HepG2 (cell line): ENCODE measurements around the gene ATP13A4.

Experiments used
- CBX2 ChIP-seq, 2 experiments: fragments of 200-600 bp in 1 of 2; sonication (generic); formaldehyde crosslinking in 1 of 2; IDR thresholded peaks; 2 replicates each; pipeline versions ENCODE4 v1.7.0 to v1.8.1; 2018 to 2022; ENCODE audit warnings: low read depth in 2 of 2, low read length in 1 of 2, mild to moderate bottlenecking in 1 of 2, missing genetic modification reagents in 1 of 2
- JUNB ChIP-seq: sonication (generic); formaldehyde crosslinking; IDR thresholded peaks from 2 replicates; pipeline ENCODE4 v1.8.0; 2022; ENCODE audit warnings: missing genetic modification reagents, mild to moderate bottlenecking, borderline replicate concordance
- ZMYM3 ChIP-seq: sonication (generic); formaldehyde crosslinking; IDR thresholded peaks from 2 replicates; pipeline ENCODE4 v1.5.1; 2020; ENCODE audit warnings: mild to moderate bottlenecking, missing genetic modification reagents
- ZNF138 ChIP-seq: sonication (generic); formaldehyde crosslinking; IDR thresholded peaks from 2 replicates; pipeline ENCODE4 v1.5.0; 2020; ENCODE audit warnings: mild to moderate bottlenecking, low read depth, missing genetic modification reagents
- TF ChIP-seq, protein P1 (sequence below), 2 experiments: sonication (generic) in 1 of 2; formaldehyde crosslinking in 1 of 2; IDR thresholded peaks; 2 replicates each; pipeline versions ENCODE4 v1.5.1 to v1.6.1; 2011 to 2020; ENCODE audit warnings: borderline replicate concordance in 1 of 2, low read depth in 1 of 2, low read length in 1 of 2, mild to moderate bottlenecking in 1 of 2, missing genetic modification reagents in 1 of 2, moderate library complexity in 1 of 2
- TF ChIP-seq, protein P2 (sequence below): conservative IDR thresholded peaks from 2 replicates; pipeline ENCODE4 v1.6.1; 2018; ENCODE audit warnings: missing genetic modification reagents

DNA sequence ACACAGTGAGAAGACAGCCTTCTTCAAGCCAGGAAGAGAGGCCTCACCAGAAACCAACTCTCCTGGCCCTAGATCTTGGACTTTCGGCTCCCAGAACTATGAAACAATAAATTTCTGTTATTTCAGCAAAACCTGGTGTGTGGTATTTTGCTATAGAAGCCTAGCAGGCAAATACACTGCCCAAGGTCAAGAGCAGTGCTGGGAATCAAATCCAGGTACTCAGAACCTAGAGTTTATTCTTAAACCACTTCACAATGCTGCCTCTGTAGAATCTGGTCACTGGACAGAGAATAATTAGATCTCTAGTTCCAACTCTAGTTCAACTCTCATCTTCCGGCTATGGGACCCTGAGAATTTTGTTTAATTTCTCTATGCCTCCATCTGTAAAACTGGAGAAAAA, 46.6 kb downstream of the ATP13A4 start:
- TF ChIP-seq, protein P1, sequence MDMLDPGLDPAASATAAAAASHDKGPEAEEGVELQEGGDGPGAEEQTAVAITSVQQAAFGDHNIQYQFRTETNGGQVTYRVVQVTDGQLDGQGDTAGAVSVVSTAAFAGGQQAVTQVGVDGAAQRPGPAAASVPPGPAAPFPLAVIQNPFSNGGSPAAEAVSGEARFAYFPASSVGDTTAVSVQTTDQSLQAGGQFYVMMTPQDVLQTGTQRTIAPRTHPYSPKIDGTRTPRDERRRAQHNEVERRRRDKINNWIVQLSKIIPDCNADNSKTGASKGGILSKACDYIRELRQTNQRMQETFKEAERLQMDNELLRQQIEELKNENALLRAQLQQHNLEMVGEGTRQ (IDR thresholded peaks at IDR 0.05; ENCODE audit: low read depth, low read length): no peak
- TF ChIP-seq, protein P1 (CRISPR knock-in tag; IDR thresholded peaks at IDR 0.05; ENCODE audit: borderline replicate concordance): no peak
- TF ChIP-seq JUNB (no peak), ZNF138 (CRISPR knock-in tag) (no peak), ZMYM3 (no peak), CBX2 (IDR thresholded peaks at IDR 0.05; ENCODE audit: low read depth, low read length) (no peak), CBX2 (CRISPR knock-in tag; IDR thresholded peaks at IDR 0.05; ENCODE audit: low read depth) (no peak)
- TF ChIP-seq, protein P2, sequence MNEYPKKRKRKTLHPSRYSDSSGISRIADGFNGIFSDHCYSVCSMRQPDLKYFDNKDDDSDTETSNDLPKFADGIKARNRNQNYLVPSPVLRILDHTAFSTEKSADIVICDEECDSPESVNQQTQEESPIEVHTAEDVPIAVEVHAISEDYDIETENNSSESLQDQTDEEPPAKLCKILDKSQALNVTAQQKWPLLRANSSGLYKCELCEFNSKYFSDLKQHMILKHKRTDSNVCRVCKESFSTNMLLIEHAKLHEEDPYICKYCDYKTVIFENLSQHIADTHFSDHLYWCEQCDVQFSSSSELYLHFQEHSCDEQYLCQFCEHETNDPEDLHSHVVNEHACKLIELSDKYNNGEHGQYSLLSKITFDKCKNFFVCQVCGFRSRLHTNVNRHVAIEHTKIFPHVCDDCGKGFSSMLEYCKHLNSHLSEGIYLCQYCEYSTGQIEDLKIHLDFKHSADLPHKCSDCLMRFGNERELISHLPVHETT: no peak
